Dermis microvascular lymphatic vessel endothelial cell (primary cell): ENCODE results near the gene SYT5. TPM values are rescaled to one million over a fixed set of nuclear protein-coding genes. Genes with fewer than 3 reads are reported as not detected.
A peak's percentile ranks its signal among the peaks of the same experiment; 100 is the strongest.

Experiments used
- DNase-seq, 2 donors: peaks; one replicate each; pipeline versions ENCODE4 v3.0.0 to v3.0.0-alpha.2; 2010; ENCODE audit warnings: low read depth in 2 of 2
- total RNA-seq: library from RNA; depleted of rRNA; stranded (reverse); fragments of >200 nt; gene quantifications from 2 replicates; pipeline ENCODE4 v1.2.1, GENCODE V29; 2014

Gene SYT5
- total RNA-seq, 1 donor from 2014 or later: under 0.01 TPM

- DNase-seq: no peak
These were observed 29.0 kb upstream of the SYT5 start, which contains the start of gene PTPRH for GRCh38 chr19:55208880-55209692. Gene PTPRH, minus strand, starts transcription at chr19:55209501. Its CDS starts 68 bp downstream, at chr19:55209433.

- DNase-seq: peak in 1 of 2 donors; percentile 75
These were observed 26.8 kb upstream of the SYT5 start for GRCh38 chr19:55206664-55207500.

GRCh38 chr19:55202199-55202598 is 22.1 kb upstream of the SYT5 start:
- peak in 1 of 2 donors; percentile 24 for DNase-seq

GRCh38 chr19:55199620-55200204 is 19.6 kb upstream of the SYT5 start:
- no peak for DNase-seq

GRCh38 chr19:55198651-55199050 is 18.6 kb upstream of the SYT5 start:
- no peak for DNase-seq

- DNase-seq: no peak
These were observed 17.4 kb upstream of the SYT5 start for GRCh38 chr19:55197528-55197927.

GRCh38 chr19:55196803-55197202 is 16.7 kb upstream of the SYT5 start:
- DNase-seq: no peak

- DNase-seq: no peak
These were observed 13.4 kb upstream of the SYT5 start for GRCh38 chr19:55193481-55193880.

- DNase-seq: peak; percentile 54 to 82
These were observed 9.3 kb upstream of the SYT5 start for GRCh38 chr19:55189403-55189835.

- DNase-seq: peak in 1 of 2 donors; percentile 21
These were observed 8.5 kb upstream of the SYT5 start for GRCh38 chr19:55188625-55189024.

- DNase-seq: no peak
These were observed 6.0 kb upstream of the SYT5 start for GRCh38 chr19:55186080-55186479.

GRCh38 chr19:55181740-55182139 is 1.7 kb upstream of the SYT5 start:
- no peak for DNase-seq

GRCh38 chr19:55178781-55179599 is 1.1 kb downstream of the SYT5 start:
- peak in 1 of 2 donors; percentile 51 for DNase-seq

- DNase-seq: no peak
These were observed 4.0 kb downstream of the SYT5 start for GRCh38 chr19:55176076-55176475.

- DNase-seq: no peak
These were observed 4.8 kb downstream of the SYT5 start for GRCh38 chr19:55175117-55175867.

- DNase-seq: no peak
These were observed 5.5 kb downstream of the SYT5 start for GRCh38 chr19:55174425-55175116.

GRCh38 chr19:55173714-55174409 is 6.2 kb downstream of the SYT5 start:
- peak in 1 of 2 donors; percentile 42 for DNase-seq

GRCh38 chr19:55173186-55173713 is 6.8 kb downstream of the SYT5 start:
- DNase-seq: no peak

GRCh38 chr19:55172741-55173140 is 7.3 kb downstream of the SYT5 start:
- no peak for DNase-seq
